K562 (cell line): ENCODE measurements around the gene TRMT2A. TPM values are rescaled to one million over a fixed set of nuclear protein-coding genes. Genes with fewer than 3 reads are reported as not detected.

Experiments
- BACH1 ChIP-seq: fragments of 200-800 bp; sonication (Bioruptor generic); IDR thresholded peaks from 2 replicates; pipeline ENCODE4 v1.6.1; 2016; ENCODE audit warnings: missing genetic modification characterization, missing compliant biosample characterization
- DPF2 ChIP-seq: fragments of 450-650 bp; IDR thresholded peaks from 2 replicates; pipeline ENCODE4 v1.6.1; 2016
- HCFC1 ChIP-seq: IDR thresholded peaks from 2 replicates; pipeline ENCODE4 v1.6.1; 2012; ENCODE audit warnings: low read depth, low read length, improper control_type of control experiment
- KLF13 ChIP-seq: fragments of 450-650 bp; IDR thresholded peaks from 2 replicates; pipeline ENCODE4 v1.6.1; 2016; ENCODE audit warnings: missing genetic modification characterization, low read depth, mild to moderate bottlenecking, missing compliant biosample characterization, moderate library complexity, borderline replicate concordance
- KLF6 ChIP-seq: fragments of 250-450 bp; sonication (Bioruptor Pico); IDR thresholded peaks from 2 replicates; pipeline ENCODE4 v1.4.0; 2020; ENCODE audit warnings: mild to moderate bottlenecking, moderate library complexity, borderline replicate concordance
- MIER1 ChIP-seq: fragments of 450-650 bp; IDR thresholded peaks from 2 replicates; pipeline ENCODE4 v1.6.1; 2016; ENCODE audit warnings: antibody characterized with exemption, mild to moderate bottlenecking, low read depth
- NFE2L1 ChIP-seq: fragments of 450-650 bp; IDR thresholded peaks from 2 replicates; pipeline ENCODE4 v1.6.1; 2016; ENCODE audit warnings: missing genetic modification characterization, low read depth, mild to moderate bottlenecking, missing compliant biosample characterization, moderate library complexity, borderline replicate concordance
- NFXL1 ChIP-seq: fragments of 450-650 bp; formaldehyde crosslinking; IDR thresholded peaks from 2 replicates; pipeline ENCODE4 v1.4.0; 2021; ENCODE audit warnings: mild to moderate bottlenecking
- NR4A1 ChIP-seq, 2 experiments: fragments of 250-450 bp in 1 of 2; fragments of 450-650 bp in 1 of 2; sonication (Bioruptor Pico) in 1 of 2; IDR thresholded peaks; 2 replicates each; pipeline versions ENCODE4 v1.4.0 to v1.6.1; 2016 to 2020; ENCODE audit warnings: mild to moderate bottlenecking in 2 of 2, missing compliant biosample characterization in 1 of 2, missing genetic modification characterization in 1 of 2, moderate library complexity in 1 of 2
- PHB2 ChIP-seq: fragments of 450-650 bp; IDR thresholded peaks from 2 replicates; pipeline ENCODE4 v1.6.1; 2017; ENCODE audit warnings: low read depth
- PHF8 ChIP-seq: fragments of 200-600 bp; sonication (generic); IDR thresholded peaks from 2 replicates; pipeline ENCODE4 v1.6.1; 2012; ENCODE audit warnings: mixed run types, mild to moderate bottlenecking, inconsistent platforms, low read length, moderate library complexity, borderline replicate concordance
- POLR2A ChIP-seq: fragments of 450-650 bp; conservative IDR thresholded peaks from 2 replicates; pipeline ENCODE4 v1.6.1; 2016
- RB1 ChIP-seq: fragments of 450-650 bp; IDR thresholded peaks from 2 replicates; pipeline ENCODE4 v1.6.1; 2017; ENCODE audit warnings: low read depth, mild to moderate bottlenecking
- RBM25 ChIP-seq: fragments of 200-400 bp; formaldehyde crosslinking; IDR thresholded peaks from 2 replicates; pipeline ENCODE4 v1.6.1; 2018; ENCODE audit warnings: low read length, low read depth, moderate library complexity; ENCODE audit not compliant: severe bottlenecking
- SETDB1 ChIP-seq: IDR thresholded peaks from one replicate; pipeline ENCODE4 v1.6.1; 2012; ENCODE audit warnings: low read length, control low read depth, inconsistent platforms
- SMAD4 ChIP-seq: fragments of 250-450 bp; sonication (Bioruptor Pico); conservative IDR thresholded peaks from 2 replicates; pipeline ENCODE4 v1.8.0; 2021; ENCODE audit warnings: inconsistent platforms, mild to moderate bottlenecking, moderate library complexity
- SP2 ChIP-seq: IDR thresholded peaks from 2 replicates; pipeline ENCODE4 v1.6.1; 2011; ENCODE audit warnings: mild to moderate bottlenecking, low read depth, low read length, moderate library complexity; ENCODE audit not compliant: poor library complexity, severe bottlenecking; ENCODE audit errors: extremely low read depth
- SRSF1 ChIP-seq: fragments of 200-400 bp; formaldehyde crosslinking; IDR thresholded peaks from 2 replicates; pipeline ENCODE4 v1.6.1; 2017; ENCODE audit warnings: mild to moderate bottlenecking, low read depth, low read length, moderate library complexity
- STAT5A ChIP-seq: IDR thresholded peaks from 2 replicates; pipeline ENCODE4 v1.6.1; 2012; ENCODE audit warnings: low read length, inconsistent platforms, borderline replicate concordance
- ZFP36 ChIP-seq: fragments of 150-350 bp; IDR thresholded peaks from 2 replicates; pipeline ENCODE4 v1.6.1; 2018; ENCODE audit warnings: low read length, low read depth; ENCODE audit not compliant: partially characterized antibody
- ZNF133 ChIP-seq: fragments of 250-450 bp; sonication (Bioruptor Pico); IDR thresholded peaks from 2 replicates; pipeline ENCODE4 v1.4.0; 2020; ENCODE audit warnings: mild to moderate bottlenecking
- ZNF232 ChIP-seq: sonication (generic); formaldehyde crosslinking; IDR thresholded peaks from 2 replicates; pipeline ENCODE4 v1.8.0; 2022; ENCODE audit warnings: mild to moderate bottlenecking, missing genetic modification reagents
- ZNF239 ChIP-seq: fragments of 250-450 bp; sonication (Bioruptor Pico); IDR thresholded peaks from 2 replicates; pipeline ENCODE4 v1.4.0; 2020; ENCODE audit warnings: mild to moderate bottlenecking
- ZNF785 ChIP-seq: fragments of 250-450 bp; sonication (Bioruptor Pico); IDR thresholded peaks from 2 replicates; pipeline ENCODE4 v1.4.0; 2020; ENCODE audit warnings: mild to moderate bottlenecking
- polyA plus RNA-seq, 8 experiments: library from polyadenylated mRNA; depleted of rRNA in 4 of 8; stranded (reverse) in 5 of 8; unstranded in 3 of 8; fragments of >200 nt; fragmentation: Nextera tagmentation in 2 of 8; fragmentation: Illumina TruSeq in 1 of 8; extraction: Ambion mirVana in 2 of 8; extraction: Trizol in 1 of 8; gene quantifications; 2 replicates each; pipeline versions ENCODE4 v1.2.1 to v1.2.3, GENCODE V29; 2011 to 2014; ENCODE audit warnings: inconsistent platforms in 1 of 8, missing spikeins in 1 of 8
- total RNA-seq, 7 experiments: library from RNA; depleted of rRNA in 6 of 7; stranded (reverse); fragments of >200 nt in 6 of 7; fragmentation: Illumina TruSeq in 2 of 7; extraction: Trizol in 2 of 7; gene quantifications; 2 replicates each; pipeline versions ENCODE4 v1.2.1 to v1.2.3, GENCODE V29; 2011 to 2021; ENCODE audit warnings: low replicate concordance in 1 of 7
- TF ChIP-seq, protein P1 (sequence below): fragments of 450-650 bp; IDR thresholded peaks from 2 replicates; pipeline ENCODE4 v1.6.1; 2016; ENCODE audit warnings: mild to moderate bottlenecking
- TF ChIP-seq, protein P2 (sequence below): fragments of 250-450 bp; sonication (Bioruptor Pico); IDR thresholded peaks from 2 replicates; pipeline ENCODE4 v1.4.0; 2020; ENCODE audit warnings: mild to moderate bottlenecking

Gene TRMT2A
- total and polyA plus RNA-seq, 9 of the 15 experiments (the other 6 are each of a cell fraction or from before 2014, with no cell fraction given): 1.6 to 265 (median 140) TPM

DNA sequence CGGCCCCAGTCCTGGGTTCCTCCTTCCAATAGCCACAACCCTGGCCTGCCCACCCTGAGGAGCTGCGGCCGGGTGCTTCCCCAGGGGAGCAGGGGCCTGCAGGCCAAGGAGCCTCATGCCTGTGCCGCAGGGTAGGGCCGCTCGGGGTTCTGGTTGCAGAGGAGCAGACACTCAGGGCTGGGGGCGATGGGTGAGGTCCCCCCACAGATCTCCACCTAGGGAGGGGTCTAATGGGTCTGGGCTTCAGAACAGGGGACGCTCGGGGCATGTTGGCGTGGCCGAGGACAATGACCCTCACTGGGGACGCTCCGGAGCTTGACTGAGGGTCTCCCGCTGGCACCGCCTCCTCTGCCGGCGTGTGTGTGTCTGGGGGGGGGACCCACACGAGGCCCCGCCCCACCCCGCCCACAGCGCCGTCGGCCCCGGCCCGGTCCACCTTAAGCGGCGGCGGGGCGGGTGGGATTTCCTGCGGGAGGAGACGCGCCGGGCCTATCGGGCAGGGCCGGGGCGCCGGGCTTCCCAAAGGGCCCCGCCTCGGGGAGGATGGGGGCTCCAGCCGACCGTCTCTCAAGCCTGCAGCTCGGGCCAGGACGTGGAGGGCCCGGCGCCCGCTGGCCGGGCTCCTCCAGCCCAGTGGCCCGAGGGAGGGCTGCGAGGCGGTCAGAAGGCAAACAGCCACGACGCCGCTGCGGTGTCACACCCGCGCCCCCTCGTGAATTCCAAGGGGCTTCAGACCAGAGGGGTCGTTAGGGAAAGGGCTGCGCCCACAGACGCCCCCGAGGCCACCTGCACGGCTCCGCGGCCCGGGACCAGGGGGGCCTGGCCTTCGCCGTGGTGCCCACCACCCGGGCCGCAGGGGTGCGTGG, 13.9 kb upstream of the TRMT2A start (continued):
- no peak for TF ChIP-seq NFE2L1
- 0 out of 2 replicates have a peak, but pooled peaks have one; percentile 28 for TF ChIP-seq SRSF1
- 0 out of 2 replicates have a peak, but pooled peaks have one; percentile 27 for TF ChIP-seq ZNF785 (CRISPR knock-in tag)
- TF ChIP-seq BACH1 (tag): no peak
- peak; percentile 79; the same call in 1 of the 2 replicates for TF ChIP-seq PHF8
- peak; percentile 59 for TF ChIP-seq SMAD4 (CRISPR knock-in tag)
- no peak for TF ChIP-seq SETDB1
- 0 out of 2 replicates have a peak, but pooled peaks have one; percentile 24 for TF ChIP-seq DPF2
- TF ChIP-seq RB1: peak; percentile 71
- 0 out of 2 replicates have a peak, but pooled peaks have one; percentile 51 for TF ChIP-seq NR4A1 (CRISPR knock-in tag; IDR thresholded peaks at IDR 0.05)
- TF ChIP-seq NR4A1 (tag; IDR thresholded peaks at IDR 0.05): 0 out of 2 replicates have a peak, but pooled peaks have one; percentile 19
- peak; percentile 40; the same call in 1 of the 2 replicates for TF ChIP-seq KLF13 (tag)
- no peak for TF ChIP-seq KLF6 (CRISPR knock-in tag)
- TF ChIP-seq HCFC1: peak; percentile 40
- no peak for TF ChIP-seq PHB2
- TF ChIP-seq ZFP36: no peak
- TF ChIP-seq ZNF232 (CRISPR knock-in tag): no peak
- TF ChIP-seq, protein P1, sequence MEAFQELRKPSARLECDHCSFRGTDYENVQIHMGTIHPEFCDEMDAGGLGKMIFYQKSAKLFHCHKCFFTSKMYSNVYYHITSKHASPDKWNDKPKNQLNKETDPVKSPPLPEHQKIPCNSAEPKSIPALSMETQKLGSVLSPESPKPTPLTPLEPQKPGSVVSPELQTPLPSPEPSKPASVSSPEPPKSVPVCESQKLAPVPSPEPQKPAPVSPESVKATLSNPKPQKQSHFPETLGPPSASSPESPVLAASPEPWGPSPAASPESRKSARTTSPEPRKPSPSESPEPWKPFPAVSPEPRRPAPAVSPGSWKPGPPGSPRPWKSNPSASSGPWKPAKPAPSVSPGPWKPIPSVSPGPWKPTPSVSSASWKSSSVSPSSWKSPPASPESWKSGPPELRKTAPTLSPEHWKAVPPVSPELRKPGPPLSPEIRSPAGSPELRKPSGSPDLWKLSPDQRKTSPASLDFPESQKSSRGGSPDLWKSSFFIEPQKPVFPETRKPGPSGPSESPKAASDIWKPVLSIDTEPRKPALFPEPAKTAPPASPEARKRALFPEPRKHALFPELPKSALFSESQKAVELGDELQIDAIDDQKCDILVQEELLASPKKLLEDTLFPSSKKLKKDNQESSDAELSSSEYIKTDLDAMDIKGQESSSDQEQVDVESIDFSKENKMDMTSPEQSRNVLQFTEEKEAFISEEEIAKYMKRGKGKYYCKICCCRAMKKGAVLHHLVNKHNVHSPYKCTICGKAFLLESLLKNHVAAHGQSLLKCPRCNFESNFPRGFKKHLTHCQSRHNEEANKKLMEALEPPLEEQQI: no peak
- no peak for TF ChIP-seq NFXL1 (CRISPR knock-in tag)
- no peak for TF ChIP-seq RBM25
- peak; percentile 31 for TF ChIP-seq SP2
- no peak for TF ChIP-seq STAT5A
- TF ChIP-seq POLR2A: no peak
- TF ChIP-seq ZNF133 (CRISPR knock-in tag): peak; percentile 69; the same call in 1 of the 2 replicates
- TF ChIP-seq, protein P2, sequence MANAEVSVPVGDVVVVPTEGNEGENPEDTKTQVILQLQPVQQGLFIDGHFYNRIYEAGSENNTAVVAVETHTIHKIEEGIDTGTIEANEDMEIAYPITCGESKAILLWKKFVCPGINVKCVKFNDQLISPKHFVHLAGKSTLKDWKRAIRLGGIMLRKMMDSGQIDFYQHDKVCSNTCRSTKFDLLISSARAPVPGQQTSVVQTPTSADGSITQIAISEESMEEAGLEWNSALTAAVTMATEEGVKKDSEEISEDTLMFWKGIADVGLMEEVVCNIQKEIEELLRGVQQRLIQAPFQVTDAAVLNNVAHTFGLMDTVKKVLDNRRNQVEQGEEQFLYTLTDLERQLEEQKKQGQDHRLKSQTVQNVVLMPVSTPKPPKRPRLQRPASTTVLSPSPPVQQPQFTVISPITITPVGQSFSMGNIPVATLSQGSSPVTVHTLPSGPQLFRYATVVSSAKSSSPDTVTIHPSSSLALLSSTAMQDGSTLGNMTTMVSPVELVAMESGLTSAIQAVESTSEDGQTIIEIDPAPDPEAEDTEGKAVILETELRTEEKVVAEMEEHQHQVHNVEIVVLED (CRISPR knock-in tag): peak; percentile 68
- peak; percentile 46; the same call in 1 of the 2 replicates for TF ChIP-seq ZNF239 (CRISPR knock-in tag)
- TF ChIP-seq MIER1: no peak
